Colonic mucosa (tissue), 4 donors: ENCODE measurements around the gene LTA4H. TPM values are rescaled to one million over a fixed set of nuclear protein-coding genes. Genes with fewer than 3 reads are reported as not detected.

Experiments
- DNase-seq: peaks from one replicate; pipeline ENCODE4 v3.0.0-alpha.2; 2020
- H3K27ac ChIP-seq: fragments of 200-600 bp; one replicate; pipeline ENCODE4 v1.8.0; 2021
- H3K27me3 ChIP-seq: fragments of 200-600 bp; one replicate; pipeline ENCODE4 v1.8.0; 2021
- H3K36me3 ChIP-seq: fragments of 200-600 bp; one replicate; pipeline ENCODE4 v1.8.0; 2021
- H3K4me1 ChIP-seq: fragments of 200-600 bp; one replicate; pipeline ENCODE4 v1.8.0; 2021; ENCODE audit warnings: mild to moderate bottlenecking
- H3K4me3 ChIP-seq: fragments of 200-600 bp; one replicate; pipeline ENCODE4 v1.8.0; 2021
- H3K9ac ChIP-seq, 2 donors: one replicate each; pipeline ENCODE4 v1.7.0; 2013; ENCODE audit warnings: control low read depth in 2 of 2, low read depth in 2 of 2, low read length in 2 of 2
- H3K9me3 ChIP-seq: fragments of 200-600 bp; one replicate; pipeline ENCODE4 v1.8.0; 2021
- CTCF ChIP-seq: fragments of 200-600 bp; IDR thresholded peaks from one replicate; pipeline ENCODE4 v1.8.0; 2022; ENCODE audit warnings: antibody characterized with exemption, mild to moderate bottlenecking
- intact Hi-C: fragments of 100-400 bp; cut with DNase I; formaldehyde crosslinking; loops from one replicate; pipeline ENCODE4 v1.14.1; 2022
- total RNA-seq, 2 donors: library from RNA; stranded (reverse); fragmentation: NEBNext Ultra II Directional in 1 of 2; extraction: Animal tissue kit (Norgen Biotek cat#: 25700) in 1 of 2; gene quantifications; one replicate each; pipeline ENCODE4 v1.2.1, GENCODE V29; 2021
- donor health status: healthy.
- donor health status: DM: no; HTN: no; CAD: no.
- donor health status: DM: no; HTN: no; CAD: no.

Gene LTA4H
- total RNA-seq, 2 donors from 2014 or later, result 71.4 to 96.5 TPM

DNA sequence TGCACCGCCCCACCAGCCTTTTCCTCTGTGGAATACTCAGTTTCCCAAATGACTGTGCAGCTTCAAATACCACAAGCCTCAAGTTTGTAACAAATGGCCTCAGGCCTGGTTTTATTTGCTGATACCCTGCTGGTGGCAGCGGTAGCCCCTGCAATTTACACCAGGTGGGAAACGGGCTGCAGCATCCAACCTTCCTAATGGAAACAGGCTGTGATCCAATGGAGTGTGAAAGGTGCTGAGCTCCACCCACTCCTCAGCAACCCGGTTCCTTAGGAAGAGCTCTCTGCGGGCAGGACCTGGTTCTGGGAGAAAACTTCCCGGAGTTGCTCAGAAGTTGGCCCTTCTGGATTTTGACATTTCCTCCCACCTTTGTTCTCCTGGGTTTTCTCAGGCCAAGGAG is 41.7 kb upstream of the LTA4H start:
- no peak for TF ChIP-seq CTCF
- DNase-seq, result no peak

DNA sequence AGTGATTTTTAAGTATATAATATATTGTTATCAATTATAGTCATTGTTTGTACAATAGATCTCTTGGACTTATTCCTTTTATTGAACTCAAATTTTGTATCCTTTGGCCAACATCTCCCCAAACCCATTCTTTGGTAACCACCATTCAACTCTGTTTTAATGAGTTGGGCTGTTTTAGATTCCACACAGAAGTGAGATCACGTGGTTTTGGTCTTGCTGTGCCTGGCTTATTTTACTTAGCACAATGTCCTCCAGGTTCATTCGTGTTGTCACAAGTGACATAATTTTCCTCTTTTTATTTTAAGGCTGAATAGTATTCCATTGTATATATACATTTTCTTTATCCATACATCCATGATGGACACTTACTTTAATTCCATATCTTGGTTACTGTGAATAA is 40.2 kb upstream of the LTA4H start:
- DNase-seq, result no peak

More for the DNA sequence above, 41.7 kb upstream of the LTA4H start:
- no peaks in the 10 kb centered on the region for H3K27me3 ChIP-seq
- intact Hi-C loops, result no loop called here
- no peak overlapping the region for H3K9ac ChIP-seq
- no peaks in the 10 kb centered on the region for H3K9me3 ChIP-seq
- H3K36me3 ChIP-seq, result no peaks in the 10 kb centered on the region
- no peak overlapping the region for H3K27ac ChIP-seq
- no peaks in the 10 kb centered on the region for H3K4me1 ChIP-seq
- no peak overlapping the region for H3K4me3 ChIP-seq

GRCh38 chr12:96073346-96074330 is 38.3 kb upstream of the LTA4H start:
- Histone ChIP-seq H3K9me3 (no peaks in the 10 kb centered on the region), H3K4me3 (no peak overlapping the region), H3K9ac (no peak overlapping the region), H3K27me3 (no peaks in the 10 kb centered on the region), H3K4me1 (no peaks in the 10 kb centered on the region), H3K27ac (no peak overlapping the region), H3K36me3 (no peaks in the 10 kb centered on the region)
- intact Hi-C loops, result no loop called here
- DNase-seq, result peak; percentile 36
- no peak for TF ChIP-seq CTCF

More for the DNA sequence above, 40.2 kb upstream of the LTA4H start:
- H3K4me1 ChIP-seq, result no peaks in the 10 kb centered on the region
- no peak overlapping the region for H3K9ac ChIP-seq
- H3K4me3 ChIP-seq, result no peak overlapping the region
- no peaks in the 10 kb centered on the region for H3K9me3 ChIP-seq
- H3K27ac ChIP-seq, result no peak overlapping the region
- intact Hi-C loops, result no loop called here
- H3K36me3 ChIP-seq, result no peaks in the 10 kb centered on the region
- no peak for TF ChIP-seq CTCF
- no peaks in the 10 kb centered on the region for H3K27me3 ChIP-seq

DNA sequence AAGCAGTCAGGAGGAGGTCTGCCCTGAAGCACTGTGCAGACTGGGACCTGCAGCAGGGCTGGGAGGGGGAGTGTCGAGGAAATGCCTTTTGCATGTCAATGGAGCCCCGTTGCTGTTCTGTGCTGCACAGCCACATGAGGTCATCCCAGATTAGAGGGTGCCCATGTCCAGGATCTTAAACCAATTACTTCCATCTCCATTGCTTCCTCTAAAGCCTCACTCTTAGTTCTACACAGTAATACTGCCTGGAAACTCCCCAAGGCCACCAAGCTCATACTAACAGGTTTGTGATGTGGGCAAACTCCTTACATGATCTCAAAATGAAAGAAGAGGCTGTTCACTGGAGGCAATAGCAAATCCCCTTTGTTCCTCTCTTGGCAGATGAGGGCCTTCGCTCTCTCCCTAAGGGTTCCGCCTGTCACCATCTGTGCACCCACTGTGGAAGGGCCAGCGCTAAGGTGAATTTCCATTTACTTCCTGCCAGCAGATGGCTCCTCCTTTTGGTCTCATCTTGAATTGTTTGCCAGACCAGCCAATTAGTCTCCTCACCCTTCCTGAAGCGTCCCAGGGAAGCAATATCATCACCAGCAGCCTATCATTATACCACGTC is 35.4 kb upstream of the LTA4H start:
- Histone ChIP-seq H3K9me3 (no peaks in the 10 kb centered on the region), H3K9ac (no peak overlapping the region), H3K4me3 (no peak overlapping the region), H3K36me3 (no peaks in the 10 kb centered on the region), H3K27ac (no peak overlapping the region), H3K27me3 (no peaks in the 10 kb centered on the region), H3K4me1 (no peaks in the 10 kb centered on the region)
- intact Hi-C loops, result no loop called here
- DNase-seq, result no peak
- no peak for TF ChIP-seq CTCF

DNA sequence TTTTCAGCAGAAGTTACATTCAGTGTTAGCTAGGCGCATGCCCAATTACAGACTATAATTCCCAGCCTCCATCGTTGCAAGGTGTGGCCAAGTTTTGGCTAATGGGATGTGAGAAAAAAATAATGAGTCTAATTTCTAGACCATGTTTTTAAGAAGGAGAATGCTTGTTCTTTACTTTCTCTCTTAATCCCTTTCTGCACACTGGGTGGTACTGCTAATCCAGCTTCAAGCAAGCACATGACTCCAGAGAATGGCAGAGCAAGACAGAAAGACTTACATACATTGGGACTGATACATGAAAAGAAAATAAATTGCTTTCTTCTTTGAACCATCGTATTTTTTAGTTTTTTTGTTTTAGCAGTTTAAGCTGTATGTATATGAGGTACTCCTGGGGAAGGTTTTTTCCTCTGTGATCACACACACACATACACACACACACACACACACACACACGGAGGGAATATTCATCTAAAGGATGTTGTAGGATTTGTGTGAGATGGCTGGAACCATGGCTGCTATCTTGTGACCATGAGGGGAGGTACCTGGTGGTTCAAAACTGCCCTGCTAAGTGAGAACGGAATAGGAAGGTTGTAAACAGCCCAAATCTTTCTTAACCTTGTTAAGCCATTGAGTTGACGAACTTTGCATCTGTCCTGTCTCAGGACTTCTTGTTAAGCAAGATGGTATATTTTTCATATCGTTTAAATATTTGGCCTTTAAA is 34.3 kb upstream of the LTA4H start:
- no peak for TF ChIP-seq CTCF
- Histone ChIP-seq H3K9me3 (no peaks in the 10 kb centered on the region), H3K9ac (no peak overlapping the region), H3K4me3 (no peak overlapping the region), H3K27ac (no peak overlapping the region), H3K27me3 (no peaks in the 10 kb centered on the region), H3K36me3 (no peaks in the 10 kb centered on the region), H3K4me1 (no peaks in the 10 kb centered on the region)
- DNase-seq, result no peak
- intact Hi-C loops, result no loop called here
